Lower leg skin (tissue), 3 donors: Measurements from ENCODE around the gene STAT3.

Source experiments
- CTCF ChIP-seq, 3 donors: fragments of 450-650 bp; IDR thresholded peaks; one replicate each; pipeline ENCODE4 v1.5.1; 2016; ENCODE audit warnings: antibody characterized with exemption in 3 of 3, mild to moderate bottlenecking in 3 of 3, moderate library complexity in 2 of 3
- POLR2A ChIP-seq, 2 donors: fragments of 450-650 bp; IDR thresholded peaks; one replicate each; pipeline ENCODE4 v1.6.1; 2016 to 2017; ENCODE audit warnings: antibody characterized with exemption in 2 of 2, mild to moderate bottlenecking in 1 of 2, moderate library complexity in 1 of 2

- TF ChIP-seq POLR2A (IDR thresholded peaks at IDR 0.05) (no peak), CTCF (IDR thresholded peaks at IDR 0.05) (no peak)
Observed at GRCh38 chr17:42271779-42272035, 116.5 kb downstream of the STAT3 start.
